CD4-positive, alpha-beta T cell treated with Interleukin-15 for 4 hours (primary cell): ENCODE measurements around the gene CLCN7.

Source experiments
- DNase-seq: peaks from one replicate; pipeline ENCODE4 v3.0.0-alpha.2; 2020; ENCODE audit warnings: low spot score

The CLCN7 gene

GRCh38 chr16:1401758-1402154 is 73.1 kb downstream of the CLCN7 start:
- no peak for DNase-seq

- DNase-seq = no peak
Measured at GRCh38 chr16:1401061-1401757, 73.6 kb downstream of the CLCN7 start.

DNA sequence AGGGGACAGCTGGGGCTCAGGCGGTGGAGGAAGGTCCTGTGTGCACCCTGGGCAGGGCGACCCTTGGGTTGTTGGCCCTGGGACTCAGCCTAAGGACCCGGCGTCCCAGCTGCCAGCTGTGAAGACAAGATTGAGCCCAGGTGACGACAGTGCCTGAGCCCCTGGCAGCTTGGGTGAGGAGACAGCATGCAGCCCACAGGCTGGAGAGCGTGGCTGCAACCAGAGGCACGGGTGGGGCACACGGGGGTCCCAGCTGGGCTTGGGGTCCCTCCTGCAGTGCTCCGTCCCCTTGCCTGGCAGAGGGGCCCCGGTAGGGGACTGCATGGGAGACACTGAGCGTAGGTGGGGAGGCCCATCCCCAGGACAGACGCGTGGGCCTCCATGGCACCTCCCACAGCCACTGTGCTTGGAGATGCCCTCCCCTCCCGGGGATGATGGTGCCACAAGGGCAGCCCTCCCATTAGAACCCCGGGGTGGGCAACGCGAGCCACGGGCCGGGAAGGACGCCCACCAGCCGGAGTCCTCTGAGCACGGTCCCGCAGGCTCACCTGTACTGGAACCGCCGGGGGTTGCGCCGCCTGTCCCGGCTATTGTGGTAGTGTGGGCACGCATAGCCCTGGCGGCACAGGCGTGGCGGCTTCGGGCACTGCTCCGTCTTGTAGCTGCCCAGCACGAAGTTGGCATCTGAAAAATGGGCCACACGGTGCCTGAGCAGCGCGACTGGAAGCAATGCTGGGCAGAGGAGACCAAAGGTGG is 75.8 kb downstream of the CLCN7 start:
- no peak for DNase-seq

DNA sequence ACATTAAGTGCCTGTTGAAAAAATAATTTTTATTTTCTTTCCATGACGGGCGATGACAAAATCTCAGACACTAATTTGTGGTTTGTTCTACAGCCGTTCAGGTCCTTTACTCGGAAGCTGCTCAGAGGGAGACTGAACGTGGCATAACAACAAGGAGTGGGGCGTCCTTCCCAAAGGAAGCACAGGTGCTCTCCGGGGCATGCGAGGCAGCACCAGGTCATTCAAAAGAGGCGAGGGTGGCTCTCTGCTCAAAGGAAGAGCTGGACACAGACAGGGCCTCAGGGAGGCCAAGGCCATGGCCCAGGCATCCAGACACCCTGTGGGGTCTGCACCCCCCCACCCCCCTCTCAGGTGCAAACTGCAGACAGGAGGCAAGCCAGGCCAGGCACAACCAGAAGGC is 76.5 kb downstream of the CLCN7 start:
- no peak for DNase-seq

DNA sequence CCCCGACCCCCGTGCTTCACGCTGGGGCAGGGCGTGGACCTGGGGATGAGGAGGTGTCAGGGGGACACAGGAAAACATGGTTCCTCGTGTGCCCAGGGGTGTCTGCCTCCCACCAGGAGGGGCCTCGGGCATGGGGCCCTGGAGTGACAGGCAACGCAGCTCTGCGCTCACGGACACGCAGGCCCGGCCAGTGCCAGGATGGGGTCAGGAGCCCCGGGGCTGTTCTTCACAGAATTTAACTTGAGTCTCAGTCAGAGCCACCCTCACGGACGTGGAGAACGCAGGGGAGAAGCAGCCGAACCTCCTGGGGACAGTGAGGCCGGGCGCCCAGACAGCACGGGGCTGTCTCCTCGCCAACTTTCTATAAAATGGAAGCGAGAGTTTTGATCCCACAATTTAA is 77.0 kb downstream of the CLCN7 start:
- no peak for DNase-seq

DNA sequence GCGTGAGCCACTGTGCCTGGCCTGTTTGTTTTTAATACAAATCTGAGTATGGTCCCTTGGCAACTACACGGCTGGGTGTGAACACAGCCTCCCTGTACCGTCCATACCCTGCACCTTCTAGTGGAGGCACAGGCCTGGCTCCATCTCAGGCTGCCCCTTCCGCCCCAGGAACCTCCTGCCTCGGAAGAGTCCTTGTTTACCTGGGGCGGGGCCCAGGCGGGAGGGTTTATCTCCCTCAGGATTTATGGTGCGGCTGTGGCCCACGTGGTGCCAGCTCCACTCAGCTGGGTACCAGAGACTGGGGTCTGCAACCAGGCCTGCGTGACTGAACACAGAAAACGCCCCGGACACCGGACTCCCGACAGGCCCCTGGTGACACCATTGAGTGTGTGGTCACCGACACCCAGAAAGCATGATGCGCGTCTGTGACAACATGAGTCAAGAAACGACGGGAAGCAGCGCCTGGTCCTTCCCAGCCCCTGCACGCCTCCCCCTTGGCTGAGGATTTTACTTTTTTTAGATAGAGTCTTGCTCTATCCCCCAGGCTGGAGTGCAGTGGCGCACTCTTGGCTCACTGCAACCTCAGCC is 79.3 kb downstream of the CLCN7 start:
- no peak for DNase-seq
